Mesodermal cell (in vitro differentiated cells): ENCODE results near the gene CRYBA4.

Source experiments
- H3K27ac ChIP-seq: 2 replicates; pipeline ENCODE4 v1.7.0; 2013; ENCODE audit warnings: mild to moderate bottlenecking, low read depth, low read length, moderate library complexity; ENCODE audit not compliant: severe bottlenecking
- H3K36me3 ChIP-seq: 2 replicates; pipeline ENCODE4 v1.7.1; 2013; ENCODE audit warnings: mild to moderate bottlenecking, low read length, moderate library complexity; ENCODE audit not compliant: control insufficient read depth, insufficient read depth
- H3K4me1 ChIP-seq: one replicate; pipeline ENCODE4 v1.7.1; 2013; ENCODE audit warnings: mild to moderate bottlenecking, low read length; ENCODE audit not compliant: insufficient read depth, control insufficient read depth, poor library complexity, severe bottlenecking
- H3K4me3 ChIP-seq: 2 replicates; pipeline ENCODE4 v1.7.0; 2013; ENCODE audit warnings: low read length, control low read depth, mild to moderate bottlenecking; ENCODE audit not compliant: insufficient read depth, poor library complexity, severe bottlenecking; ENCODE audit errors: extremely low read depth
- H3K9me3 ChIP-seq: 2 replicates; pipeline ENCODE4 v1.7.1; 2013; ENCODE audit warnings: mild to moderate bottlenecking, low read length, moderate library complexity; ENCODE audit not compliant: control insufficient read depth
- WGBS, 2 experiments: methylation state at CpG; one replicate each; pipeline ENCODE4 v1.1.5; 2013; ENCODE audit warnings: missing lambda C conversion rate in 2 of 2; ENCODE audit not compliant: insufficient coverage in 2 of 2; 5-methylcytosine and 5-hydroxymethylcytosine counted together

The CRYBA4 gene

DNA sequence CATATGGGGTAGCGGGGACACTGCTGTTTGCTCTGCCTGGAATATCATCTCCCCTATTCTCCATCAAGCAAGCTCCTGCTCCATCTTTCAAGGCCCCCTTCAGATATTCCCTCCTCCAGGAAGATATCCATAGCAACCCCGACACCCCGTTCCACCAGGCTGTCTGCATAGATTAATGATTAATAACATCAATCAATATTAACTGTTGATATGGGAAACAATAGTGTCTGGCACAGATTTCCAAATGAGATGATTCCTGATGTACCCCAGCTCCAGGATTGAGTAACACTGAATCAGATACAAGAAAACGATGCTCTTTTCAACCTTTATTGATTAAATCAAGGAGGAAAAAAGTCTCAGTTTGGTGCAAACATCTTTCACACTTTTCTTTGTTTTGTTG lies 24.3 kb upstream of the CRYBA4 start:
- H3K4me1 ChIP-seq = no peaks in the 10 kb centered on the region
- H3K27ac ChIP-seq = no peak overlapping the region
- no peaks in the 10 kb centered on the region for H3K9me3 ChIP-seq
- H3K36me3 ChIP-seq = no peaks in the 10 kb centered on the region
- no peak overlapping the region for H3K4me3 ChIP-seq
- WGBS, 2 experiments = 82 to 100% methylated on average over 1 to 2 of the region's 4 CpGs

DNA sequence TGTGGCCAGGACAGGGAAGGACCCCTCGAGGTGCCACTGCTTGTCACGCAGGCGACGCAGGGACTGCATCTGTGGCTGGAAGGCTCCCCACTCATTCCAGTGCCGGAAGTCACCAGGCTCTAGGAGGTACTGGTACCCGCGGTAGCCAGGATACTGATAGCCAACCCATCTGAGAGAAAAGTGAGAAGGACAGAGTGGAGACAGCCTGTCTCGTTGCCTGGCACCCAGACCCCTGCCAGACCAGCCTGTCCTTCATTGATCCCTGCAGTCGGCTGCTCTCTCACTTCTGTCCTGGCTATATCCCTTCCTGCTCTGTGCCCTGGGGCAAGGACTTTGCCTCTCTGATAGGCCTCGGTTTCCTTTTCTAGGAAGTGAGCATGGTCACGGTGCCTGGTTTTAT lies 22.3 kb upstream of the CRYBA4 start:
- H3K27ac ChIP-seq = no peak overlapping the region
- 91 to 94% methylated on average over 9 to 10 of the region's 11 CpGs for WGBS, 2 experiments
- no peaks in the 10 kb centered on the region for H3K36me3 ChIP-seq
- H3K9me3 ChIP-seq = no peaks in the 10 kb centered on the region
- no peaks in the 10 kb centered on the region for H3K4me1 ChIP-seq
- H3K4me3 ChIP-seq = no peak overlapping the region

DNA sequence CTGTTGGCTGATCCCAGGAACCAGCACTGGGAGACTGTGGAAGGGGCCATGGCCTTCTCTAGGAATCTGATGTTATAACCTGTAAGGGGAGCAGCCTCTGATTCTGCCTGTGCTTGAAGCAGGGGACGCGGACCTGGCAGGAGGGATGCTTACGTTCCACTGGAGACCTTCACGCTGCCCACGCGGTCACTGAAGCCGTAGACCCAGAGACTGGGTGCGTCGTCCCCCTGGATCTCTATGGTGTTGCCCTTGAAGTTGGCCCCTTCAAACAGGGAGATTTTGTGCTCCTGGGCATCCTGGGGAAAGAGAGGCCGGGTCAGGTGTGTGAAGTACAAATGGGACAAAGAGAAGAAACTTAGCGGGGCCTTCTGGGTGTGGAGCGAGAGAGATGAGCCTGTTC lies 20.0 kb upstream of the CRYBA4 start:
- no peaks in the 10 kb centered on the region for H3K9me3 ChIP-seq
- H3K27ac ChIP-seq = no peak overlapping the region
- H3K36me3 ChIP-seq = no peaks in the 10 kb centered on the region
- no peak overlapping the region for H3K4me3 ChIP-seq
- H3K4me1 ChIP-seq = no peaks in the 10 kb centered on the region
- WGBS, 2 experiments = 96 to 97% methylated on average over 12 of the region's 12 CpGs

DNA sequence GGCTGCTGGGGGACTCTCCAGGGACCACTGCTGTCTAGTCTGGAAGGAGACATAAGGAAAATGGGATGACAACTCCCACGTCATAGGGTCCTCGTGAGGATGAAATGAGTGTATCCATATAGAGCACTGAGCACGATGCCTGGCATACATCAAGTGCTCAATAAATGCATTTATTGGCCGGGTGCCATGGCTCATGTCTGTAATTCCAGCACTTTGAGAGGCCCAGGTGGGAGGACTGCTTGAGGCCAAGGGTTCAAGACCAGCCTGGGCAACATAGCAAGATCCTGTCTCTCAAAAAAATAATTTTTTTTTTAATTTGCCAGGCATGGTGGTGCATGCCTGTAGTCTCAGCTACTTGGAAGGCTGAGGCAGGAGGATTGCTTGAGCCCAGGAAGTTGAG lies 19.6 kb upstream of the CRYBA4 start:
- no peaks in the 10 kb centered on the region for H3K9me3 ChIP-seq
- no peak overlapping the region for H3K4me3 ChIP-seq
- H3K27ac ChIP-seq = no peak overlapping the region
- no peaks in the 10 kb centered on the region for H3K4me1 ChIP-seq
- 85 to 98% methylated on average over 4 of the region's 4 CpGs for WGBS, 2 experiments
- H3K36me3 ChIP-seq = no peaks in the 10 kb centered on the region

- Histone ChIP-seq H3K4me3 (no peak overlapping the region), H3K36me3 (no peaks in the 10 kb centered on the region), H3K4me1 (no peaks in the 10 kb centered on the region), H3K9me3 (no peaks in the 10 kb centered on the region), H3K27ac (no peak overlapping the region)
- 60 to 67% methylated on average over 1 of the region's 1 CpG for WGBS, 2 experiments
Measured at GRCh38 chr22:26604368-26604767, 17.4 kb upstream of the CRYBA4 start.

DNA sequence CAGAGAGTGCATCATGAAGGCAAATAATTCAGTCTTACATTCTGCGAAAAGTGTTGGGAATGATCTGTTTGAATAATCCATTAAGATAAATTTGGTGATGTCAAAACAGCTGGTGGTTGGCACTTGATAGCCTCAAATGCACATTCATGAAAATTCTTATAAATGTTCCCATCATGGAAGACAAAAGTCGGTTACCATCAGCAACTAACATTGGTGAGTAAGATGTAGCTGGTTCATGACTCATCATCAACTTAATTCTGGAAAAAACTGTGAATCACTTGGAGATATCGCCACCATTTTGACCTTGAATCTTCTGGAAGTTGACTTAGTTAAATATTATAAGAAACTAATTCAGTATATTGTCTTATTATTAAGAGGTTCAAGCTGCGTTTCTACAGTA lies 15.2 kb upstream of the CRYBA4 start:
- Histone ChIP-seq H3K36me3 (no peaks in the 10 kb centered on the region), H3K9me3 (no peaks in the 10 kb centered on the region), H3K4me1 (no peaks in the 10 kb centered on the region), H3K27ac (no peak overlapping the region), H3K4me3 (no peak overlapping the region)
- WGBS, 2 experiments = 94 to 100% methylated on average over 1 to 3 of the region's 4 CpGs

GRCh38 chr22:26608129-26608528 lies 13.6 kb upstream of the CRYBA4 start:
- no peak overlapping the region for H3K27ac ChIP-seq
- WGBS, 2 experiments = 48% methylated on average over 2 of the region's 2 CpGs; no CpG with 5 or more reads in 1 of the 2 experiments
- H3K9me3 ChIP-seq = no peaks in the 10 kb centered on the region
- no peaks in the 10 kb centered on the region for H3K36me3 ChIP-seq
- H3K4me3 ChIP-seq = no peak overlapping the region
- H3K4me1 ChIP-seq = no peaks in the 10 kb centered on the region

DNA sequence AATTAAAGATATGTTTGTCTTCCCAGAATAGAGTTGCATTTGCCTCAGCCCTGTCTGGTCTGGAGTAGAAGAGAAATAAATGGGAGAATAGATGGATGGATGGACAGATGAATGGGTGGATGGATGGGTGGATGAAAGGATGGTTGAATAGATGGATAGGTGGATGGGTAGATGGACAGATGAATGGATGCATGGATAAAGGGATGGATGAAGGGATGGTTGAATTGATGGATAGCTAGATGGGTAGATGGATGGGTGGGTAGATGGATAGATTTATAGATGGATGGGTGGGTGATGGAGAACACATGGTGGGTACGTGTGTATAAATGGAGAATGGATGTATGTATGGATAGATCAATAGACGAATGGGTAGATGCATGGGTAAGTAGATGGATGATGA lies 12.5 kb upstream of the CRYBA4 start:
- Histone ChIP-seq H3K27ac (no peak overlapping the region), H3K4me1 (no peaks in the 10 kb centered on the region), H3K36me3 (no peaks in the 10 kb centered on the region), H3K4me3 (no peak overlapping the region), H3K9me3 (no peaks in the 10 kb centered on the region)
- WGBS, 2 experiments = 96 to 97% methylated on average over 2 of the region's 2 CpGs

DNA sequence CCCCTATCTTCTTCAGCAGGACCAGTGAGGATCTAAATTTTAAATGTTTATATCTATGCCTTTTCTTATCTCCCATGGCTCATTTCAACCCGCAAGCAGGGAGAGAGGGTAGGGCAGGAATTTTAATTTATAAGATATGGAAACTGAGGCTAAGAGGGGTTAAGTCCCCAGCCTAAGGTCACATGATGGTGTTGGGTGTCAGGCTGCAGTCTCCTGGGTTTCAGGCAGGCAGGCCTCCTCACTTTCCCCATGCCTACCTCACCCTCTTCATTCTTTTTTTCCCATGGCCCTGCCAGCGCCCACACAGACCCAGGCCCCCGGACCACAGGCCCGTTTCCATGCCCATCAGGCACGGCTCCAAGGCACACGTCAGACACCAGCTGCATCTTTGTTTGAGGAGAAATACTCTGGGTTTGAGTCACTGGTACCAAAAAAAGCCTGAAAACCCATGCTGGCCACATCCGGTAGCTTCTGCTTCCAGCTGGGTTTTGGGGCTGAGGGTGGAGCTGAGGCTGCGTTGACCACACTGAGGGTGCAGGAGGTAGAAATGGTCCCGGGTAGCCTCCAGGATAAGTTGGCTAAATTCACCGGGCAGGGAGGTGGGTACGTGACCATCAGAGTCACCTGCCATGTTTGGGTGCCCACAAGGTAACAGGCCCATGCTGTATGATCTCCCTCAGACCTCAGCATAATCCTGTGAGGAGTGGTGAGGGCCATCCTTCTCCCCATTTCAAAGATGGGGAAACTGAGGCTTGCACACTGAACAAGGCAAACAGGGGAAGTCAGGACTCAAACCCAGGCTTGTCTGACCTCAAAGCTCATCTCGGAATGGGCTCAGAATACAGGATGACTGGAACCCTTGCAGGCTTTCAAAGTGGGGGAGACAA lies 11.4 kb upstream of the CRYBA4 start:
- Histone ChIP-seq H3K4me3 (no peak overlapping the region), H3K9me3 (no peaks in the 10 kb centered on the region), H3K36me3 (no peaks in the 10 kb centered on the region), H3K4me1 (no peaks in the 10 kb centered on the region), H3K27ac (no peak overlapping the region)
- 78 to 82% methylated on average over 9 to 11 of the region's 12 CpGs for WGBS, 2 experiments

DNA sequence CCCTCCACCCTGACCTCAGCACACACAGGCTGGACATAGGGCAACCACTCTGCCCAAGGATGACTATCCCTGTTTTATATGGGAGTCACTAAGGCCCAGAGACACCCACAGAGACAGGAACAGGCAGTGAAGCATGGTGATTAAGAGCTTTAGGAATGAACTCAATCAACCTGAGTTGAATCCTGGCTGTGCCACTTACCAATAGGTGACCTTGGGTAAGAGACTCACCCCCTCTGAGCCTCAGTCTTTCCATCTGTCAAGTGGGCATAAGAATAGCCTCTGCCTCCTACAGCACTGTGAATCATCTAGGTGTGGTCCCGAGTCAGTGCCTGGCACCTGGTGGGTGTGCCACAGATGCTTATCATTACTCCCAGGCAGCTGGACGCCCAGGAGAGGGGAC lies 10.8 kb upstream of the CRYBA4 start:
- 95 to 100% methylated on average over 1 to 2 of the region's 2 CpGs for WGBS, 2 experiments
- H3K27ac ChIP-seq = no peak overlapping the region
- H3K9me3 ChIP-seq = no peaks in the 10 kb centered on the region
- H3K4me3 ChIP-seq = no peak overlapping the region
- peaks cover under 1% of the 10 kb centered on the region for H3K4me1 ChIP-seq
- H3K36me3 ChIP-seq = no peaks in the 10 kb centered on the region

- Histone ChIP-seq H3K36me3 (no peaks in the 10 kb centered on the region), H3K4me1 (peaks cover 17% of the 10 kb centered on the region), H3K9me3 (no peaks in the 10 kb centered on the region), H3K27ac (no peak overlapping the region), H3K4me3 (no peak overlapping the region)
- WGBS, 2 experiments = 78 to 86% methylated on average over 4 of the region's 4 CpGs
Measured at GRCh38 chr22:26612652-26613051, 9.1 kb upstream of the CRYBA4 start.
